HG02981 (cell line): Measurements from ENCODE around the gene BPHL.
"Not testable (repeated sequence)": the region's sequence is repeated elsewhere in the genome, so short reads cannot be mapped to it uniquely, and the experiment has no call there.

ENCODE experiments used
- ATAC-seq: cut with Tn5 transposase; IDR thresholded peaks from one replicate; pipeline ENCODE4 v1.9.1; 2021; ENCODE audit warnings: mild to moderate bottlenecking, moderate library complexity; ENCODE audit not compliant: unreplicated experiment

The BPHL gene

DNA sequence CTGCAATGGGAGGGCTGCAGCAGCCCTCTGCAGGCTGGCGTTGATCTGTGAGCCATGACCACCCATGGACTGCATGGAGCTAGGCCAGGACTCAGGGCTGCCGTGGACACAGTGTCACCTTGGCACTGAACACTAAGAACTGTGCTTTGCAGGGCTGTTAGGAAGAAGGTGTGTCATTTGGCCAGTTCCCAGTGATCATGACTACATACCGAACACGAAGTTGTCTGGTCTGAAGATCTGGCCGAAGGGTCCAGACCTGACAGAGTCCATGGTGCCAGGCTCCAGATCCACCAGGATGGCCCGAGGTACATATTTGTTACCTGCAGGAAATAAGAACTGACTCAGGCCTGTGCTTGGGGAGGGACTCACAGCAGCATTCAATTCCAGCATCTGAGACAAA lies 36.9 kb downstream of the BPHL start:
- not testable (repeated sequence) for ATAC-seq

GRCh38 chr6:3156184-3157130 lies 37.9 kb downstream of the BPHL start:
- ATAC-seq: peak; percentile 25

- ATAC-seq: peak; percentile 73
These were observed 38.8 kb downstream of the BPHL start, which contains the start of gene TUBB2A for GRCh38 chr6:3157131-3157933. TUBB2A (minus strand) TSS chr6:3157544; CDS start chr6:3157463, 81 bp downstream.

DNA sequence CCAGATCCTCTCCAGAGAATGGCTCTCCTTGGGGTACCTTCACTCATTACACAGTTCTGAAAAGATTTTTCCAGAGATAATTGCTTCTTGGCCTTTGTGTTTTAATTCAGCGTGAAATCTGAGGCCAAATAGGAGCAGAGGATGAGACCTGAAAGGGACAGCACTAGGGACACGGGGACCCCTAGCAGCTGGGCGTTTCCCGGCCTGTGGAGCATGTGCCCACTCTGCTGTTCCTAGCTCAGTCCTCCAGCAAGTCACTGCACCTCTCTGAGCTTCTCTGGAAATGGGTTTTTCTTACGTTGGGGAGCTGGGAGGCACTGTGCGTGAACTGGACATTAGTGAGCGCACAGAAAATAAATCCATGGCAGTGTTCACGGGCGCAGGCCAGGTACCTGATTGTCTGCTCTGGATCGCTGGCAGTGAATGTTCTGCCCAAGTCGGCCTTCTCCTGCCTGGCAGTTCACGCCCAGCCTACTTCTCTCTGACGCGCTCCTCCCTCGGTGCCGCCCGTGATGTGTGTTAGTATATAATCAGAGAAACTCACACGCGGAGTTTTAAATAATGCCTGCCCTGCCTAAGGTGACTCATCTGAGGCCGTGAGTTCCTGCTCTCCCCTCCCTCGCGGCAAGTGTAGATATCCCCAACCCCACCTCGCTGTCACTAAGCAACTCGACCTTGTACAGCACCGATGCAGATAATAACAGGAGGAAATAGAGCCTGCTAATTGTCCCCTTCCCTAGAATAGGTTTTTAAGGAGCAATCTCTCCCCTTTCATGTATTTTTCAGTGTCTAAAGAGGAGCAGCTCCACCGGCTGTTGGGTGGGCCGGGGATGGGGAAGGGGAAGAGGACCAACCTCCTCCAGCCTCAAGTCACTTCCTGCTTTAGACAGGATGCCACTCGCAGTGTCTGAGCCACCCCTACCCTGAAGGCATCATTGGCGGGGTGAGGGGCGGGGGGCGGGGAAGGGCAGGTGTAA lies 41.6 kb downstream of the BPHL start:
- no peak for ATAC-seq

DNA sequence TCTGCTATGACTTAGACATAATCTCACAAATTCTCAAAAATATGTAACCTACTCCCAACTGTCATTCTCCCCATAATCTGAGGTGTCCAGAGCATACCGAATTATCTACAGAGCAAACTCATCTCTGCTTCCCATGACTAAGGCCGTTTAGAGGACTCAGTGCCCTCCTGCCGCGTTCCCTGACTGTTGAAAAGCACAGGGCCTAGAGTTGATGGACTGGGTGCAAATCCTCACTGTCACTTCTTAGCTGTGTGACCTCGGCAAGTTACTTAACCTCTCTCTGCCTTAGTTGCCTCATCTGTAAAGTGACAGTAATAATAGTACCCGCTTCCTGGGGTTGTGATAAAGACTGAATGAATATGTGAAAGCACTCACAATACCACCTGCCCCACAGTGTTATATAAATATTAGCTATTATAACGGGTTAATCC lies 43.6 kb downstream of the BPHL start:
- ATAC-seq: no peak

- ATAC-seq: peak; percentile 71
These were observed 44.2 kb downstream of the BPHL start for GRCh38 chr6:3162565-3163247.

GRCh38 chr6:3163248-3163594 lies 44.7 kb downstream of the BPHL start:
- peak; percentile 16 for ATAC-seq

DNA sequence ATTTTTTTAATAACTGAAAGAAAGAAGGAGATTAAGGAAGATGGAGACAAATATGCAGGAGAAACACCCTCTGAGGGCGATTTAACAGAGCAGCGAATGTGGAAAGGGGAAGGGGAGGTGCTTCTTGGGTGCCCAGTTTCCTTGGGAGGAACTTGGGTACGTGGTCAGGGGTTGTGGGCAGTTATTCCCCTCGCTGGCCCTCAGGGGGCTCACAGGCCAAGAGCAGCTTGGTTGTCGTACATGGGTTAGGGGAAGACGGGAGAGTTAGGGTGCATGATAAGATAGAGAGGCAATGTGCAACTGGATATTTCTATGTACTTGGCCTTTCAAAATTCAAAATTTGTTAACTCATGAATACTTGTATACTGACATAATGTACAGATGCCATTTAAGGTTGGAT lies 45.9 kb downstream of the BPHL start:
- ATAC-seq: no peak

GRCh38 chr6:3165631-3166534 lies 47.4 kb downstream of the BPHL start:
- ATAC-seq: no peak

GRCh38 chr6:3166535-3167225 lies 48.2 kb downstream of the BPHL start:
- ATAC-seq: not testable (repeated sequence)

GRCh38 chr6:3168046-3168445 lies 49.5 kb downstream of the BPHL start:
- not testable (repeated sequence) for ATAC-seq

- ATAC-seq: not testable (repeated sequence)
These were observed 52.2 kb downstream of the BPHL start for GRCh38 chr6:3170676-3171075.

- ATAC-seq: not testable (repeated sequence)
These were observed 53.0 kb downstream of the BPHL start for GRCh38 chr6:3171313-3172175.

GRCh38 chr6:3172789-3173188 lies 54.3 kb downstream of the BPHL start:
- not testable (repeated sequence) for ATAC-seq

GRCh38 chr6:3173636-3174089 lies 55.2 kb downstream of the BPHL start:
- not testable (repeated sequence) for ATAC-seq

- ATAC-seq: no peak
These were observed 57.3 kb downstream of the BPHL start for GRCh38 chr6:3175715-3176402.
